Vagina (tissue), 2 donors: ENCODE data around the gene EFCAB11.

ENCODE experiments used
- CTCF ChIP-seq, 3 experiments: fragments of 450-650 bp in 2 of 3; fragments of 200-600 bp in 1 of 3; sonication (generic) in 1 of 3; IDR thresholded peaks; one replicate each; pipeline ENCODE4 v1.5.1; 2017 to 2019; ENCODE audit warnings: antibody characterized with exemption in 3 of 3, mild to moderate bottlenecking in 2 of 3, moderate library complexity in 2 of 3
- POLR2A ChIP-seq, 2 donors: fragments of 450-650 bp; IDR thresholded peaks; one replicate each; pipeline ENCODE4 v1.6.1; 2017; ENCODE audit warnings: antibody characterized with exemption in 2 of 2, mild to moderate bottlenecking in 2 of 2, moderate library complexity in 2 of 2
- POLR2AphosphoS5 ChIP-seq, 2 donors: sonication (generic); formaldehyde crosslinking; IDR thresholded peaks; one replicate each; pipeline ENCODE4 v1.9.0; 2017; ENCODE audit warnings: antibody characterized with exemption in 2 of 2, mild to moderate bottlenecking in 2 of 2, low read depth in 1 of 2; ENCODE audit not compliant: insufficient read depth in 1 of 2

DNA sequence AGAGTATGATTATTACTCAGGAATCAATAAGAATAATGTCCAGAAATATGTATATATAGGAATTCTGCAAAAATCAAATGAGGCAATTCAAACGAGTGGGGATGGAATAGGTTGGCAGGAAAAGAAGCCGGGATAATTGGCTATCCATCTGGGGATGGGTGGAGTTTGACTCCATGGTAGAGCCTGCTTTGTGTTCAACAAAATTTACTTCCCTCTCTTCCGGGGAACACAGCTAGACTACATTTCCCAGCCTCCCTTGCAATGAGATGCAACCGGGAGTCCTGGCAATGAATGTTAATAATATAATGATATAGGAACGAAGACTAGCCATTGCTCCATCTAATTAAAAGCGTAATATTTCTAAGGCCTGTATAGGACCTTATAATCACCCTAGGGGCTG, 146.6 kb downstream of the EFCAB11 start:
- TF ChIP-seq CTCF (IDR thresholded peaks at IDR 0.05) (no peak), POLR2AphosphoS5 (IDR thresholded peaks at IDR 0.05; ENCODE audit: insufficient read depth in 1 of 2, low read depth in 1 of 2) (no peak), POLR2A (IDR thresholded peaks at IDR 0.05) (no peak)
